Panc1 (cell line): Measurements from ENCODE around the gene PTS. TPM values are rescaled to one million over a fixed set of nuclear protein-coding genes. Genes with fewer than 3 reads are reported as not detected.
"Not testable (repeated sequence)": the region's sequence is repeated elsewhere in the genome, so short reads cannot be mapped to it uniquely, and the experiment has no call there.

Experiments
- ATAC-seq: fragments of 200-7000 bp; cut with Tn5 transposase; 2 replicates; pipeline ENCODE4 v1.9.1; 2020; ENCODE audit warnings: mild to moderate bottlenecking, moderate library complexity
- BruUV-seq: library from RNA; stranded (reverse); fragments of 400-500 nt; replicated peaks from 2 replicates; lab custom pipeline; 2021; lab: Mats Ljungman, UMichigan
- CTCF ChIA-PET: fragments of 300-600 bp; sonication (Branson Sonifier 250); formaldehyde crosslinking; loops from one replicate; lab custom pipeline; 2022; ENCODE audit warnings: antibody characterized with exemption; lab: Charles Lee
- POLR2A ChIA-PET: fragments of 300-600 bp; sonication (Branson Sonifier 250); formaldehyde crosslinking; loops from one replicate; lab custom pipeline; 2022; ENCODE audit warnings: antibody characterized with exemption; lab: Charles Lee
- DNase-seq: peaks from one replicate; pipeline ENCODE4 v3.0.0-alpha.2; 2010; ENCODE audit warnings: low read depth, low spot score
- H3K27ac ChIP-seq: 2 replicates; pipeline ENCODE4 v1.5.1; 2011; ENCODE audit warnings: mild to moderate bottlenecking, low read length, inconsistent platforms
- H3K27me3 ChIP-seq: fragments of 200-500 bp; sonication (Bioruptor generic); 2 replicates; pipeline ENCODE4 v1.6.0; 2014; ENCODE audit warnings: low read length, inconsistent platforms; ENCODE audit not compliant: control insufficient read depth, insufficient read depth
- H3K36me3 ChIP-seq: fragments of 200-500 bp; sonication (Bioruptor generic); 2 replicates; pipeline ENCODE4 v1.5.1; 2014; ENCODE audit warnings: inconsistent platforms, mild to moderate bottlenecking, low read length, moderate library complexity; ENCODE audit not compliant: control insufficient read depth, insufficient read depth
- H3K4me1 ChIP-seq: 2 replicates; pipeline ENCODE4 v1.5.1; 2011; ENCODE audit warnings: inconsistent platforms, mild to moderate bottlenecking, low read length, moderate library complexity; ENCODE audit not compliant: control insufficient read depth, insufficient read depth
- H3K4me3 ChIP-seq, 2 experiments: 2 replicates each; pipeline ENCODE4 v1.5.1; 2011 to 2012; ENCODE audit warnings: low read depth in 2 of 2, low read length in 2 of 2, mild to moderate bottlenecking in 2 of 2, inconsistent platforms in 1 of 2, moderate library complexity in 1 of 2
- H3K9me3 ChIP-seq: fragments of 200-500 bp; sonication (Bioruptor generic); 2 replicates; pipeline ENCODE4 v1.5.1; 2014; ENCODE audit warnings: low read depth, mild to moderate bottlenecking, inconsistent platforms, low read length, moderate library complexity; ENCODE audit not compliant: control insufficient read depth, insufficient read depth
- CTCF ChIP-seq: fragments of 450-650 bp; IDR thresholded peaks from 2 replicates; pipeline ENCODE4 v1.5.1; 2017; ENCODE audit warnings: mild to moderate bottlenecking
- POLR2AphosphoS5 ChIP-seq: IDR thresholded peaks from 2 replicates; pipeline ENCODE4 v1.6.1; 2012; ENCODE audit warnings: mild to moderate bottlenecking, low read depth, low read length, moderate library complexity
- REST ChIP-seq, 2 experiments: IDR thresholded peaks; 2 replicates each; pipeline ENCODE4 v1.6.1; 2011 to 2012; ENCODE audit warnings: low read depth in 2 of 2, control low read depth in 1 of 2, low read length in 1 of 2, mild to moderate bottlenecking in 1 of 2, moderate library complexity in 1 of 2; ENCODE audit not compliant: insufficient read depth in 1 of 2
- SIN3A ChIP-seq: IDR thresholded peaks from 2 replicates; pipeline ENCODE4 v1.6.1; 2012; ENCODE audit warnings: low read depth, mild to moderate bottlenecking, low read length, moderate library complexity, borderline replicate concordance; ENCODE audit not compliant: insufficient read depth
- TCF7L2 ChIP-seq: IDR thresholded peaks from 2 replicates; pipeline ENCODE4 v1.6.1; 2011; ENCODE audit warnings: mild to moderate bottlenecking, low read depth, low read length, inconsistent platforms
- in situ Hi-C: cut with HindIII; loops from 2 replicates; pipeline ENCODE4 v1.10.0; 2016; ENCODE audit warnings: low sequenced_read_pairs, low pct_unique_long_range_greater_than_20kb
- intact Hi-C: fragments of 100-400 bp; cut with micrococcal nuclease; formaldehyde crosslinking; loops from one replicate; pipeline ENCODE4 v1.10.0; 2022; ENCODE audit not compliant: unreplicated experiment
- total RNA-seq: library from RNA; stranded (reverse); gene quantifications from one replicate; pipeline ENCODE4 v1.2.1, GENCODE V29; 2021; ENCODE audit not compliant: unreplicated experiment

PTS gene
- total RNA-seq, 1 experiment from 2014 or later, result 64.2 TPM

DNA sequence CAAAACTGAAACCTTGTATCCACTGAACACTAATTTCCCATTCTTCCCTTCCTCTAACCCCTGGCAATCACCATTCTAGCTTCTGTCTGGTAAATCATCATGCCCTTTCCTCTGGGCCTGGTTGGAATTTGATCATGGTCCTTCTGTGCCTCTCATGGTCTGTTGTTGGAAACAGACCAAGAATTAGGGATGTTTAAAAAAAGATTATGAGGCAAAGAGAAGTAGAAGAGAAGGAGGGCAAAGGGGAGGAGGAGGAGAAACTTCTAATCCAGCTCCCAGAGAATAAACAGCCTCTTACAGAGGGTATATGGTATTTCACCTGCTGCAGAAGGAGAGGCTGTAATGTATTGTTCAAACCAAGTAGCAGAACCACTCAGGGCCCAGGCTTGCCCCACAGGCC lies 40.3 kb upstream of the PTS start:
- Histone ChIP-seq H3K27ac (no peak overlapping the region), H3K9me3 (no peaks in the 10 kb centered on the region), H3K27me3 (no peaks in the 10 kb centered on the region), H3K4me3 (no peak overlapping the region), H3K4me1 (no peaks in the 10 kb centered on the region), H3K36me3 (no peaks in the 10 kb centered on the region)
- no peak for DNase-seq
- in situ Hi-C loops (no loop called here), intact Hi-C loops (no loop called here)
- CTCF ChIA-PET, result no interaction called here
- POLR2A ChIA-PET, result no interaction called here
- TF ChIP-seq CTCF, result no peak
- no peak for TF ChIP-seq REST (IDR thresholded peaks at IDR 0.05; ENCODE audit: insufficient read depth in 1 of 2, low read depth in 2 of 2, low read length in 1 of 2)
- TF ChIP-seq TCF7L2, result no peak
- no peak for TF ChIP-seq SIN3A
- no peak for TF ChIP-seq POLR2AphosphoS5
- no peak for ATAC-seq
- BruUV-seq, result no TSS peak

GRCh38 chr11:112186304-112186703 lies 39.9 kb upstream of the PTS start:
- no peaks in the 10 kb centered on the region for H3K36me3 ChIP-seq
- intact Hi-C loops, result no loop called here
- H3K4me1 ChIP-seq, result no peaks in the 10 kb centered on the region
- ATAC-seq (no peak), DNase-seq (no peak)
- H3K4me3 ChIP-seq, result no peak overlapping the region
- in situ Hi-C loops, result no loop called here
- TF ChIP-seq SIN3A, result no peak
- H3K27ac ChIP-seq, result no peak overlapping the region
- H3K27me3 ChIP-seq, result no peaks in the 10 kb centered on the region
- no TSS peak for BruUV-seq
- CTCF ChIA-PET, result no interaction called here
- no peaks in the 10 kb centered on the region for H3K9me3 ChIP-seq
- POLR2A ChIA-PET, result no interaction called here

- intact Hi-C loops, H3K4me1 ChIP-seq, BruUV-seq, H3K9me3 ChIP-seq, ATAC-seq, H3K27me3 ChIP-seq, CTCF ChIA-PET, POLR2A ChIA-PET, H3K27ac ChIP-seq, H3K4me3 ChIP-seq, in situ Hi-C loops, DNase-seq, H3K36me3 ChIP-seq: not testable (repeated sequence)
Observed at GRCh38 chr11:112195113-112195512, 31.1 kb upstream of the PTS start.
